IPS DF 4.7 (cell line): Measurements from ENCODE around the gene UCP1.

Experiments
- DNase-seq: peaks from one replicate; pipeline ENCODE4 v3.0.0-alpha.2; 2013; ENCODE audit warnings: low spot score; ENCODE audit errors: extremely low read depth

The UCP1 gene, protein sequence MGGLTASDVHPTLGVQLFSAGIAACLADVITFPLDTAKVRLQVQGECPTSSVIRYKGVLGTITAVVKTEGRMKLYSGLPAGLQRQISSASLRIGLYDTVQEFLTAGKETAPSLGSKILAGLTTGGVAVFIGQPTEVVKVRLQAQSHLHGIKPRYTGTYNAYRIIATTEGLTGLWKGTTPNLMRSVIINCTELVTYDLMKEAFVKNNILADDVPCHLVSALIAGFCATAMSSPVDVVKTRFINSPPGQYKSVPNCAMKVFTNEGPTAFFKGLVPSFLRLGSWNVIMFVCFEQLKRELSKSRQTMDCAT

DNA sequence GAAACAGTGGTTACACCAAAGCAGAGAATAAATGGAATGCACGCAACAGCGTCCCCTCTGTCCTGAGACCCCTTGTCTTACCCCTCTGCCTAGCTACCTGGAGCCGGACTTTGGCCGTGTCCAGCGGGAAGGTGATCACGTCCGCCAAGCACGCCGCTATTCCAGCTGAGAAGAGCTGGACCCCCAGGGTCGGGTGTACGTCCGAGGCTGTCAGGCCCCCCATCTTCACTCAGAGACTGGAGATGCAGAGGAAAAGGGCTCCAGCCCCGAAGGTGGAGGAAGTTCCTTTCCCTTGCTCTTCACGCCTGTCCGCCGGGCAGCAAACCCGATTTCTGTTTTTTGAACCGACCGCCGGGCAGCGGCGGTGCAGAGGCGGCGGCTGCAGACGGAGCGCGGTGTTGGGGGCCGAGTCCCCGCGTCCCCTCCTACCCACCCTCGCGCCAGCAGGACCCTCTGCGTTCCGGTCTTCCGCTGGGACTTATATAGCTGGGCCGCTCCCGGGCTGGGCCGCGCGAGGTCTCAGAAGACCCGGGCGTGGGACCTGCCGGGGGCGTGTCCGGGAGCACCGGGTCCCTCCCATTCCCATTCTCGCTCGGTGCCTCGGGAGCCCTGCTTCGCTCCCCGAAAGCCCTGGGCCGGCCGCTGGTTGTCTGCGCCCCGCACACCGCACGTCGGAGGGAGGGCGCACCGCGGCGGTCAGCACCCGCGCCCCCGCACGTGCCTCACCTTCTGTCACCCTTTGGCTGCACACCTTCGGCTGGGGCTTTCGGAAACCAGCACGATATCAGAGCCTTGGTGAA is at the start of gene UCP1:
Gene UCP1, minus strand, starts transcription at position 455 of the 800 bp plus-strand sequence. Its CDS starts 232 bp downstream, at position 223.
- no peak for DNase-seq

DNA sequence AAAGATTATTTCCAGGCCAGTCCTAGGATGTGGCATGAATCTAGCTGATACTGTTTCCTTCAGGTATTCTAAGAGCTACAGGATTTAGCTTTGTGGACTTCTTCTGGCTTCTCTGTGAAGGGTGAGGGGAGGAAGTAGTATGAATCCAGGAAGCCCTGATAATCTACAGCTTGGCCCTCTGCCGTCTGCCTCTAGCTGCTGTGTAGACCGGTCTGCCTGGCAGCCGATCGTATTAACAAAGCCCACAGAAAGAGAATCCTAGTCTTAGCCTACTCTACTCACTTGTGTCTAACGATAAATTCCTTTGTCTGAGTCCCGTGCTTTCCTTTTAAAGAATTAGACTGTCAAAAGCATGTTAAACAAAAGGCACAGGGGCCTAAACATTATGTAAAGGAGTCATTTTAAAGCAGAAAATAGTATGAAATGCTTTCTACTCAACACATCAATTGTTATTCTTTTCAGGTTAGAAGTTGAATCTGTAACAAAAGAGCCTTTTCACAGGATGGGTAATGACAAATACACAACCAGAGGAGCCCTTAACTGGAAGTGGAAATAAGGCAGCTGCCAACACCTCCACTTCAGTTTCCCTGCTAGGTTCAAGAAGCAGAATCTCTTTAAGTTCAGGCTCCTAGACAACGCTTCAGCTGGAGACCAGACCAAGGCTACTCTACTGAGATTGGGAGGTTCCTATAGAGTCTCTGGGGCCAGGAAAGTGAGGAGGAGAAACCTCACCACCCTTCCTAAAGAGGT is 48.9 kb upstream of the UCP1 start:
- no peak for DNase-seq

DNA sequence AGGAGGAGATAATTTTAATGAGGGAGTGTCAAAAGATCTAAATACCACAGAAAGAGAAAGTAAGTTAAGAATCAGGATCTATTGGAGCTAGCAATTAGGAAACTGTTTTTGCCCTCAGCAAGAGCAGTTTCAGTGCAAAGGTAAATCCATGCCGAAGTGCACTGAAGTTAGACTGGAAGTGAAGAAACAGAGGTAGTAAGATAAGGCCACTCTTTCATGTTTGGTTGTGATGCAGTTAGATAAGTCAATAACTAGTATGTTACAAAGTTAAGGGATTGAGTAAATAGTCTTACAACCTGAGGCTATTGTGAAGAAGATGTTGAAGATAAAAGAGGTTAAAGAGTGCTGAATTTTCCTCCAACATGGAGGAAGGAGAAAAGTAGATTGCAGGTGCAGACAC is 46.7 kb upstream of the UCP1 start:
- no peak for DNase-seq

DNA sequence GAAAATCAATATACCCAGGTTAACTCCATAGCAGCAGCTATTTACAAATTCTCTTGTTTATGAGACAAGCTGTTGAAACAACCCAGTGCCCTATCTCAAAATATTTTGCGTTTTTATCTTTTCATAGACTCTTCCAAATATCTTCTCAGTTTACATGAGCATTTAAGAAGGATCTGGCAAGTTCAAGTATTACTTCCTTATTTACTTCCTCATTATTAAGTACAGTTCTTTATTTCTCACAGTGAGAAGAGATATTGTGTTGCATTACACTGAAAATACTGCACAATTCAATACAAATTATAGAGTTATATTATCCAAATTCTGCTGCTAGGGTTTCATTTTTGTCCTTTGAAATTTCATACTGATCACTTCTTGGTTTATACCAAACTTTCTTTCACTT is 43.6 kb upstream of the UCP1 start:
- no peak for DNase-seq

DNA sequence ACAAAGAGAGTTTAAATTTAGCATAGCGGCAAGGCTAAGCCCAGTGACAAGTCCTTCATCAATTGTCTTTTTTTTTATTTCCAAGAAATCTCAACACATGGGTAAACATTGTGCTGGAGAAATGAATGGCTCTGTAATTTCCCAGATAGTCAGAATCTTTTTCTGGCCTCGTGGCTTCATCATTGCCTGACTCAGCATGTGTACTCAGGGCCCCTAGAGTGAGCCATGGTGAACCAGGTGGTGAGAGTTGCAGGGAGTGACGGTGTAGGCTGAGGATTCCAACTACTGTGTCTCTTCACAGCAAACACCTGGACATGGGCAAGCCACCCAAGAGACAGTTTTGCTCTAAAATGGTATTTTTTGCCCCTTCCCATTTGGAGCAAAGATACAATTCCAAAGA is 43.1 kb upstream of the UCP1 start:
- DNase-seq, result no peak

DNA sequence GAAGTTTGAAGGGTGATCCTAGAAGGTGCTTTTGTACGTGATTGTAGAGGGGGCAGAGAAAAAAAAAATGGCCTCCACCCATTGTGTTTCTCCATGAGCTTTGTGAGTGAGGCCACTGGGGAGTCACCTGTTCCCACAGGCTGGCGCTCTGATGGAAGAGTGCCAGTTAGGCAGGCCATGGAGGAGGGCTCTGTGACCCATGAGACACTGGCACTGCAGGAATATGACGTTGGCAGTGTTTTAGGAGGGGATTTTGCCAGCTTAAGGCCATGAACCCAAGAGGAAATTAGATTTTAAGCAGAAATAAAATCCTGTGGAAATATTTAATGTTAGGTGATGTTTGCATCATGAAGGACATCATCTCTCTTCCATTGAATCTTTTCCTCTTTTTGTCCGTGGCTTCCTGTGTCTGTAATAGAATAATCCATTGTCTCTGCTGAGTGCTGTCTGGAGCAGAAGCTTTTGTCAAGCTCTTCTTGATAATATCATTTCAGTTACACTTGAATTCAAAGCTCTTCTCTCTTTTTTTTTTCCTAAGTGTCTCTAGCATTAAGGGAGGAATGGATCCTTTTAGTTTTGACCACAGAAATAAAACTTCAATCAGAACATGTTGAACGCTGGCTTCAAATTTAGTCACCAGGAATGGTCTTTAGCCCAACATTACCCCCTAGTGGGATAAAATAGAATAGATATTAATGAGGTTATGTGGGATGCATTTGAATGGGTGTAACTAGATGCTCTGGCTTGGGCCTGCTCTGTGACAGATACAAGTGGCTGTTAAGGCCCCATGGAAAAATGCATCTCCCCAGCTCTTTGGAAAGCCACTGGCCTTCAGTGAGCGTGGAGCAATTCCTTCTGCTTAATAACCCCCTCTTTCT is 41.0 kb upstream of the UCP1 start:
- no peak for DNase-seq

DNA sequence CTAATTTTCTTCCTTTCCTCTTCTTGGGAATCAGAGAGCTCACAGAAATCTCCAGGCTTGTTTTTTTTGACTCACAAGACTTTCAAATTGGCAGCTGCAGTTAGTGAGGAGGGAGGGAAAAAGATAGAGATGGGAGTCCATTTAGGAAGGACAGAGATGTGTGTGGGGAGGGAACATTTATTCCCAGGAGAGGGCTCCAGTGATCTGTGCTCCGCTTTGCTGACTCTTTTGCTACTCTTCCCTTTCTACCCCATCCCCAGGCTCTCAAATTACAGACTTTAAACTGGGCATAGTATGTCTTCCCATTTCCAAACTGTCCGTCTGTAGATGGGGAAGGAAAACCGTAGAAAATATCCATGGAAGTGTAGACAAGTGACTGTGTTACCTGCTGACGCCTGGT is 39.1 kb upstream of the UCP1 start:
- no peak for DNase-seq

DNA sequence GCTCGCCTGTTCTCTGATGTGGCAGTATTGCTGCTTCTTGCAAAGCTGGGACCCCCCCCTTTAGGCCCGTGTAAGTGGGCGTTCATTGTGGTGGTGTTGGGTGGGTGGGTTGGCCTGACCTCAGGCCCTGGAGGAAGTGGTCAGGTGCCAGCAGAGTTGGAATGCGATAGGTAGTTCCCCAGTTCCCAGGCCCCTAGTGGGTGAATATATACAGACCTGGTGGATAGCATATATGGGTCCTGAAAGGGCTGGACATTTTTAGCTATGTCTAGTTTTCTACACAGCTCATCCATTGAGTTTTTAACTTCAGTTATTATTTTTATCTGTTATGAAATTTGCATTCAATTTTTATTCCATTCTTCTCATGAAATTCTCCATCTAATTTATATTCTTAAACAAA is 35.8 kb upstream of the UCP1 start:
- DNase-seq, result no peak

DNA sequence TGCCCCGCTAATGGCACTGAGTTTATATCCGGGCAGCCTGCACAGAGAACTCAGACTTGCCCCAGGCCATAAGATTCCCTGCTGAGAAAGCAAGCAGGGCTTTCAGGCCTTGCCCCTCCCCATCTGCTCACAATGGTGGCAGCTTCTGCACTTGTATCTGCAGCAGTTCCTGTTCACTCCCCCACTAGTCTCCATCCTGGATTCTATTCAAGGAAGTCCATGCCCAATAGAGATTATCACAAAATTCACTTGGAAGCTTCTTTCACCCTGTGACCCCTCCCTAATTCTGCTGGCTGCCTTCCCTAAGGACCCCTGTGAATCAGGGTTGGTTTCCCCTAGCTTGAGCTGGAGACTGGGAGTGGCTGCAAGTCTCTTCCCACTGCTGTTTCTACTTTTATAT is 34.5 kb upstream of the UCP1 start:
- DNase-seq, result no peak

DNA sequence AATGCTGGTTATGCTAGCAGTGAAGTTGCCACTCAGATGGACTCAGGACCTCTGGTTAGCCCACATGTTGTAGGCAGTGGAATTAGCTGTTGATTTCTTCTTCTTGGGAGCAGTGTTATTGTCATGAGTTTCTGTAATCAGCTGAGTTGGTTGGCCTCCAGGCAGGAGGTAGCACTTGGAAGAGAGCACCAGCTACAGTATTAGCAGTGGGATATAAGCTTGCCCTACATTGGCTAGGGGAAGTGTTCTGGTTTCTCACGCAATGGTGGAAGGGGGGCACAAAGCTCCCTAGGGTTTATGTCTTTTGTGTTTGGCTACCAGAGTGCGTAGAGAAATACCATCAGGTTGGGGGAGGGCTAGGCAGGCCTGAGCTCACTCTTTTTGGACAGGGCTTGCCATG is 34.0 kb upstream of the UCP1 start:
- no peak for DNase-seq

DNA sequence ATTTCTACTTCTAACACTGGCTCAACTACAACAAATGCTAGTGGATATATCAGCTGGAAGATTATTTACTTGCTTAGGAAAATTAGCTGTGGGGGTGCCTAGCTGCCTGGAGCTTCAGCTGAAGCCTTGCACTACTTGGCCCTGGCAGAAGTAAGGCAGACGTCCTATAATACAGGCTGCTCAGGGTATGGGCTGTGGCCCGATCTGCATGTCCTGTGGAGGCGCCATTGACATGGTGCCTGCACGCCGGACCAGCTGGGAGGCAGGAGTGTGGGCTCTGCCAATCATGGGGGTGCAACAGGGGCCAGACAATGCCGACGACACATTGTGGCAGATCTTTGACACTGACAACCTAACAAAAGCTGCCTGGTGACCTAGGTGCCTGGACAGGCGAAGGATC is 31.6 kb upstream of the UCP1 start:
- DNase-seq, result no peak

DNA sequence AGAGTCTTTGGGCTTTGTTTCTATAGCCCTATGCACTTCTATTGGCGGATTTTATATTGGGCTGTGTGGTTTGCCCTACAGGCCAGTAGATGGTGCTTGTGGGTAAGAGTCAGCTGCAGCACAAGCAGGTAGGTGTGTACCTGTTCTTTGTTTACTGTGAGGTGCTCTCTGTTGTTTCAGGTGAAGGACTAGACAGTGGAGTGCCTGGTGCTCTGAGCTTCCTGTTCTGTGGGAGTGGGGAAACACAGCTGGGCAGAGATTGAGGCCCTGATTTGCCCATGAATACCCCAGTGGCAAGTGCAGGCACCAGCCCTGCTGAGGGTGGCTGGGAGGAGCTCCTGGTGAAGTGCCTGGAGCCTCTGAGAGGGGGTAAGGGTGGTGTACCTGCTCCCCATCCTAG is 26.3 kb upstream of the UCP1 start:
- peak; percentile 36 for DNase-seq

DNA sequence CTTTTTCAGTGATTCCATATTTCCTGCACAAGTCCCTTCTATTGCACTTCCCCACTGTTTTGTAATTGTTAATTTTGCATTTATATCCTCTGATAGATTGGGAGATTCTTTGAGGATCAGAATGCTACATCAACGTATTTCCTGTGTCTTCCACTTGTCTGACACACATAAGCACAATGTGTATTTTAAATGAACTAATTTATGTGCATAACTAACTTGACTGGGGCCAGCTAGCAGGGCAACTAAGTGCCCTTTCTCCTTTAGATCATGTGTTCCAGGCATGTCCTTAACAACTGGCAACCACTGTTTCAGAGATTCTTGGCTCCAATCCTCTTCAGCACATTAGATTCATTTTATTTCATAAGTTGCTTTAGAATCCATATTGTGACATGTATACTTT is 15.7 kb upstream of the UCP1 start:
- no peak for DNase-seq

DNA sequence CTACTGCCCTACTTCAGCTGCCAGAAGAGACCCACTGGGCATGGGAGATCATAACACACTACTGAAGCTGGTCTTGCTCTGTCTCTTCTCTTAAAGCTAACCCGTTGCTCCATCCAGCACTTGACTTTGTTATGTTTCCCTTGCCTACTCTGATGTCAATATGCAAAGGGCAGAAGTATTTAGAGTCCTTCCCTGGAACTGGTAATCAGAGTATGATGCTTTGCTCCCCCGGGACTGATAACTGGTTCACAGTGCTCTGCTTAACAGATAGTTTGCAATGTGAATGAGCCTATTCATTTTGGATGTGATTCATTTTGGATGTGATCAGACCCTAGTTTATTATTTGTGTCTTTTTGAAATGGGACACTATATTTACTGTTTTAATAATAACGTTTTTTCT is 12.3 kb upstream of the UCP1 start:
- no peak for DNase-seq

DNA sequence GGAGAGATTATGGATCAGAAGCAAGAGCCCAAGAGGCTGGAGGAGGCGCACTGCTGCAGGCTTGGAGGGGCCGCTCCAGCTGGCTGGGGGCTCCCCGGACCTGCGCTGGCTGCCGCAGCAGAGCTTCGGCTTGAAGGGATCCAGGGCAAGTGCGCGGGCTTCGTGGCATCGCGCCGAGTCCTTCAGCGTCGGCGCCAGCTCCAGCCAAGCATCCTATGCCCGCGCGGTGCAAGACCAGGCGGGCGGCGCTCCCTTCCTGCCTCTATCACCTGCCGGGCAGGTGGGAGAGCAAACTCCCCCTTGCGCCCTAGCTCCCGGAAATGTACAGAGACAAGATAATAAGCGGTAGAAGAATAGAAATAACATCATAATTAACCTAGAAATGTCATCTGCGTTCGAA is 10.5 kb upstream of the UCP1 start:
- DNase-seq, result no peak

DNA sequence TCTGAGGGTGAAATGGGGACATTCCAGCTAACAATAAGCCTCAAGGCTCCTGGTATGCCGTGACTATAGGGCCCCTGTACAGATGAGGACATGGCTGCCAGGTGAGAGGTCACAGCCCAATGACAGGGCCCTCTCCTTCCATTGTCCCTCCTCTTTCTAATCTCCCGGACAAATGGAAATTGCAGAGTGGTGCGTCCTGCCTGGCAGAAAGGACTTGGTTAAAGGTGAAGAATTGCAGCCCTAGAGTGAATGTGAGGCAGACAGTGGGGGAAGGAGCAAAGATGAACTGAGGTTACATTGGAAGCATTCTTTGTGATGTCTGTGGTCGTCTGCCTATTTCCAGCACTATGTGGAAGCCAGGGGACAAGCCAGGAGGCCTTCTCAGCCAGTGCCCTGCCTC is 6.7 kb upstream of the UCP1 start:
- DNase-seq, result no peak

DNA sequence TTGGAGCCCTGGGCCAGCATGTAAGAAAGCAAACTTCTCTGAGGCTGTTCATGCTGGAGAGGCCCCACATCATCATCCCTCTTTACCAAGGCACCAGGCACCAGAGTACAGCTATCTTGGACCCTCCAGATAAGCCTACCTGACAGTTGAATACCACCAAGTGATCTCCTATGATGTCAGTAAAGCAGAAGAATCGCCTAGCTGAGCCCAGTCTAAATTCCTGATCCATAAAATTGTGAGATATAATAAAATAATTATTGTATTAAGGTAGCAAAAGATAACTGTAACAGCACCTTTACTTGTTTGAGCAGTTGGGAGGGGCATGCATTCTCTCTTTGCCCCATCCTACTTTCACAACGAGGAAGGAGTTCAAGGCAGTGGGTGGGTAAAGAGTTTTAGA is 2.9 kb upstream of the UCP1 start:
- no peak for DNase-seq

DNA sequence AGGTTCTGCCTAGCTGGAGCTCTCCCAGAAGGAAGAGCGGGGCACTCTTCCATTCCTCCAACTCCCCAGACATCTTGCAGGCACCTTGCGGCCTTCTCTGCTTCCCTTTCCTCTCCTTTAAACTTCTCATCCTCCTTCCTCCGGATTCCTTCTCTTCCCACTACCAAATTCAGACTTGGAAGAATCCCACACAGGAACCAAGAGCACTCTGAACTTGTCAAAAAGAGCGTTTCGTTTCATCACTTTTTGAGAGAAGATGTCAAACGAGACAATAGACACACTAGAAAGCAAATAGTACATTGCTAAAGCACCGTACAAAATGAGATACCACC is 512 bp upstream of the UCP1 start:
- DNase-seq, result no peak

DNA sequence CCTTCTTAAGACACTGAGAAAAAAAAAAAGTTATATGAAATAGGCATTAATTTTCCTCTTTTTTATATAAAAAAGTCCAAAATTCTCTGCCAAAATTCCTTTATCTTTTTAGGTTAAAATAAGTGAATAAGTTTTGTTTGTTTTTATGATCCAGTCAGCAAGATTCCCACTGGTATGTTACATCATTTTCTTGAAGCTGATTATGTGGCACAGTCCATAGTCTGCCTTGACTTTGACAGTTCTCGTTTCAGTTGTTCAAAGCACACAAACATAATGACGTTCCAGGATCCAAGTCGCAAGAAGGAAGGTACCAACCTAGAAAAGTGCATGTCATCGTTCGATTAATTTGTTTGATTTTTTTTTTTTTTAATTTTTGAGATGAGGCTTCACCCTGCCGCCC is 9.1 kb downstream of the UCP1 start:
- DNase-seq, result no peak

DNA sequence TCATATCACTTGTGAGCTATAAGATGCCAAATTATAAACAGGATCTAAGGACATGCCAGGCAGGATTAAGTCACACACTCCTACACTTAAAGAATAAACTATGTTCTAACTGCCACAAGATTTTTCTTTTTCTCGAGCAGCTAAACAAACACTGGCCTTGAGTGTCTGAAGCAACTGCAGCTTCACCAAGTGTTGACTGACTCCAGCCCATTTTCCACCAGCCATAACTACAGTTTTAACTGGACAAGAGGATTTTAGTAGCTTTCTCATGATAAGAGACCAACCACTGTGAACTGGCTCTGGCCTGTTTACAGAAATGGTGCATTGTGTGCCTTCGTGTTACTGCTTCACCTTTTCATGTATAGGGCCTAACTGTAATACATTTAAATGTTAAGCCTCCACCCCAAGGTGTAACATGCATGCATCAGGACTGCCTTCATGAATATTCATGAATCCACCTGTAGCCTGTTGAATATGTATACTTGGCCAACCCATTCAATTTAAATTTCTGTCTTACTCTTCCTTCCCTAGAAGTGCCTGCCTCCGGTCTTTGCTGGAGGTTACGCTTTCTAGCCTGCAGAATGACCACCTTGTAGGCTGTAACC is 10.8 kb downstream of the UCP1 start:
- no peak for DNase-seq
